A549 (cell line): ENCODE results near the gene MTHFSD. TPM values are rescaled to one million over a fixed set of nuclear protein-coding genes. Genes with fewer than 3 reads are reported as not detected.

Experiments used
- ATAC-seq, 2 experiments: fragments of 200-7000 bp in 1 of 2; fragments of >200 bp in 1 of 2; cut with Nextera tagmentation in 1 of 2; cut with Tn5 transposase in 1 of 2; 3 replicates each; pipeline versions ENCODE4 v1.8.0 to v1.9.1; 2018 to 2020; ENCODE audit warnings: mild to moderate bottlenecking in 1 of 2, moderate library complexity in 1 of 2
- CTCF ChIA-PET: fragments of 300-600 bp; sonication (Branson Sonifier 250); formaldehyde crosslinking; extraction: SDS; loops from one replicate; lab custom pipeline; 2021; ENCODE audit warnings: antibody characterized with exemption, inconsistent platforms; lab: Yijun Ruan, JAX
- POLR2A ChIA-PET: fragments of 350-600 bp; formaldehyde crosslinking; extraction: SDS; loops from one replicate; lab custom pipeline; 2021; ENCODE audit warnings: antibody characterized with exemption, inconsistent platforms; lab: Yijun Ruan, JAX
- DNase-seq, 2 experiments: peaks; one replicate each; pipeline versions ENCODE4 v3.0.0 to v3.0.0-alpha.2; 2011 to 2016; ENCODE audit warnings: low read depth in 1 of 2, low spot score in 1 of 2
- FAIRE-seq: peaks from 2 replicates; lab custom pipeline; 2011; peaks lifted over from hg19 to GRCh38; lab: Jason Lieb, UNC
- H3K27ac ChIP-seq, 2 experiments: fragments of >200 bp; sonication (Bioruptor Twin); formaldehyde crosslinking; 3 replicates each; pipeline ENCODE4 v1.5.1; 2016 to 2017
- H3K4me1 ChIP-seq: fragments of >200 bp; sonication (Bioruptor Twin); formaldehyde crosslinking; 3 replicates; pipeline ENCODE4 v1.6.1; 2016
- H3K4me2 ChIP-seq: fragments of >200 bp; sonication (Bioruptor Twin); formaldehyde crosslinking; 3 replicates; pipeline ENCODE4 v1.6.1; 2016
- H3K4me3 ChIP-seq: fragments of >200 bp; sonication (Bioruptor Twin); formaldehyde crosslinking; 3 replicates; pipeline ENCODE4 v1.5.1; 2016
- H3K9me3 ChIP-seq: fragments of >200 bp; sonication (Bioruptor Twin); formaldehyde crosslinking; 3 replicates; pipeline ENCODE4 v1.6.1; 2016
- EHF ChIP-seq: fragments of 250-450 bp; sonication (Bioruptor Pico); IDR thresholded peaks from 2 replicates; pipeline ENCODE4 v1.5.0; 2020; ENCODE audit warnings: mild to moderate bottlenecking
- EHMT2 ChIP-seq: fragments of 200-600 bp; sonication (generic); IDR thresholded peaks from 2 replicates; pipeline ENCODE4 v1.6.1; 2016; ENCODE audit warnings: antibody characterized with exemption, low read depth, mild to moderate bottlenecking, moderate library complexity
- ELK1 ChIP-seq: fragments of 150-350 bp; IDR thresholded peaks from 2 replicates; pipeline ENCODE4 v1.6.1; 2014; ENCODE audit warnings: low read depth, mild to moderate bottlenecking, low read length
- FOXS1 ChIP-seq: fragments of 250-450 bp; sonication (Bioruptor Pico); IDR thresholded peaks from 2 replicates; pipeline ENCODE4 v1.5.0; 2020; ENCODE audit warnings: mild to moderate bottlenecking, moderate library complexity
- GATA3 ChIP-seq: IDR thresholded peaks from 2 replicates; pipeline ENCODE4 v1.6.1; 2012; ENCODE audit warnings: borderline replicate concordance
- HEYL ChIP-seq: fragments of 250-450 bp; sonication (Bioruptor Pico); IDR thresholded peaks from 2 replicates; pipeline ENCODE4 v1.8.0; 2021; ENCODE audit warnings: mild to moderate bottlenecking, moderate library complexity
- KDM1A ChIP-seq: fragments of 200-600 bp; sonication (generic); IDR thresholded peaks from 2 replicates; pipeline ENCODE4 v1.6.1; 2016; ENCODE audit warnings: low read depth, mild to moderate bottlenecking
- MAFK ChIP-seq: fragments of 450-650 bp; IDR thresholded peaks from 2 replicates; pipeline ENCODE4 v1.6.1; 2014; ENCODE audit not compliant: partially characterized antibody
- MYC ChIP-seq: IDR thresholded peaks from 2 replicates; pipeline ENCODE4 v1.6.1; 2012; ENCODE audit warnings: mild to moderate bottlenecking, inconsistent platforms, low read length, improper control_type of control experiment, borderline replicate concordance
- NPAS2 ChIP-seq: fragments of 250-450 bp; sonication (Bioruptor Pico); IDR thresholded peaks from 2 replicates; pipeline ENCODE4 v1.8.0; 2022; ENCODE audit warnings: mild to moderate bottlenecking, moderate library complexity, borderline replicate concordance
- NR3C1 ChIP-seq: fragments of >200 bp; sonication (Bioruptor Twin); formaldehyde crosslinking; IDR thresholded peaks from 3 replicates; pipeline ENCODE4 v1.6.1; 2017
- PHF8 ChIP-seq: fragments of 200-600 bp; sonication (generic); IDR thresholded peaks from 2 replicates; pipeline ENCODE4 v1.6.1; 2016; ENCODE audit warnings: low read depth, mild to moderate bottlenecking, antibody characterized with exemption, moderate library complexity, borderline replicate concordance
- POLR2A ChIP-seq: IDR thresholded peaks from 2 replicates; pipeline ENCODE4 v1.6.1; 2012; ENCODE audit warnings: mild to moderate bottlenecking, low read length
- RFX5 ChIP-seq: fragments of 450-650 bp; IDR thresholded peaks from 2 replicates; pipeline ENCODE4 v1.7.1; 2014; ENCODE audit warnings: antibody characterized with exemption, mild to moderate bottlenecking, moderate library complexity
- SMC3 ChIP-seq: fragments of >200 bp; sonication (Bioruptor Twin); formaldehyde crosslinking; IDR thresholded peaks from 3 replicates; pipeline ENCODE4 v1.6.1; 2018; ENCODE audit warnings: inconsistent platforms
- TFCP2L1 ChIP-seq: fragments of 250-450 bp; sonication (Bioruptor Pico); IDR thresholded peaks from 2 replicates; pipeline ENCODE4 v1.5.0; 2021; ENCODE audit warnings: mild to moderate bottlenecking
- TP53 ChIP-seq: fragments of 250-450 bp; sonication (Bioruptor Pico); IDR thresholded peaks from 2 replicates; pipeline ENCODE4 v1.5.0; 2021; ENCODE audit warnings: mild to moderate bottlenecking, moderate library complexity
- ZFP36 ChIP-seq: fragments of 450-650 bp; IDR thresholded peaks from 2 replicates; pipeline ENCODE4 v1.6.1; 2014; ENCODE audit warnings: borderline replicate concordance; ENCODE audit not compliant: partially characterized antibody
- ZNF302 ChIP-seq: fragments of 250-450 bp; sonication (Bioruptor Pico); IDR thresholded peaks from 2 replicates; pipeline ENCODE4 v1.9.0; 2021; ENCODE audit warnings: inconsistent platforms, mild to moderate bottlenecking, moderate library complexity
- ZSCAN20 ChIP-seq: fragments of 250-450 bp; sonication (Bioruptor Pico); IDR thresholded peaks from 2 replicates; pipeline ENCODE4 v1.8.0; 2022; ENCODE audit warnings: mild to moderate bottlenecking, moderate library complexity
- WGBS: methylation state at CpG from one replicate; pipeline ENCODE4 v1.1.6; 2017; ENCODE audit errors: missing lambda C conversion rate; 5-methylcytosine and 5-hydroxymethylcytosine counted together
- polyA plus RNA-seq, 4 experiments: library from polyadenylated mRNA; depleted of rRNA in 3 of 4; stranded (reverse); fragments of >200 nt; fragmentation: RNase III in 1 of 4; extraction: RNeasy Plus Mini Kit Qiagen cat#74134 plus additional on column Dnase treatment in 1 of 4; gene quantifications; 2 replicates in 3 of 4; 3 replicates in 1 of 4; pipeline ENCODE4 v1.2.3, GENCODE V29; 2011 to 2017
- TF ChIP-seq, protein P1 (sequence below): fragments of 200-600 bp; sonication (generic); IDR thresholded peaks from 2 replicates; pipeline ENCODE4 v1.6.1; 2016; ENCODE audit warnings: antibody characterized with exemption, mild to moderate bottlenecking, moderate library complexity
- TF ChIP-seq, protein P2 (sequence below): IDR thresholded peaks from 2 replicates; pipeline ENCODE4 v1.6.1; 2012
- TF ChIP-seq, protein P3 (sequence below): fragments of 450-650 bp; IDR thresholded peaks from 2 replicates; pipeline ENCODE4 v1.6.1; 2014; ENCODE audit warnings: antibody characterized with exemption

The MTHFSD gene
- polyA plus RNA-seq, 2 of the 4 experiments (the other 2 are of a cell fraction), result 13.1 to 16.9 TPM

GRCh38 chr16:86529160-86529559 is 25.9 kb downstream of the MTHFSD start:
- no peak overlapping the region for H3K4me2 ChIP-seq
- no peak for TF ChIP-seq KDM1A
- no peak for TF ChIP-seq MYC
- no peak for TF ChIP-seq TFCP2L1 (CRISPR knock-in tag)
- no peak for TF ChIP-seq EHMT2
- TF ChIP-seq, protein P1, sequence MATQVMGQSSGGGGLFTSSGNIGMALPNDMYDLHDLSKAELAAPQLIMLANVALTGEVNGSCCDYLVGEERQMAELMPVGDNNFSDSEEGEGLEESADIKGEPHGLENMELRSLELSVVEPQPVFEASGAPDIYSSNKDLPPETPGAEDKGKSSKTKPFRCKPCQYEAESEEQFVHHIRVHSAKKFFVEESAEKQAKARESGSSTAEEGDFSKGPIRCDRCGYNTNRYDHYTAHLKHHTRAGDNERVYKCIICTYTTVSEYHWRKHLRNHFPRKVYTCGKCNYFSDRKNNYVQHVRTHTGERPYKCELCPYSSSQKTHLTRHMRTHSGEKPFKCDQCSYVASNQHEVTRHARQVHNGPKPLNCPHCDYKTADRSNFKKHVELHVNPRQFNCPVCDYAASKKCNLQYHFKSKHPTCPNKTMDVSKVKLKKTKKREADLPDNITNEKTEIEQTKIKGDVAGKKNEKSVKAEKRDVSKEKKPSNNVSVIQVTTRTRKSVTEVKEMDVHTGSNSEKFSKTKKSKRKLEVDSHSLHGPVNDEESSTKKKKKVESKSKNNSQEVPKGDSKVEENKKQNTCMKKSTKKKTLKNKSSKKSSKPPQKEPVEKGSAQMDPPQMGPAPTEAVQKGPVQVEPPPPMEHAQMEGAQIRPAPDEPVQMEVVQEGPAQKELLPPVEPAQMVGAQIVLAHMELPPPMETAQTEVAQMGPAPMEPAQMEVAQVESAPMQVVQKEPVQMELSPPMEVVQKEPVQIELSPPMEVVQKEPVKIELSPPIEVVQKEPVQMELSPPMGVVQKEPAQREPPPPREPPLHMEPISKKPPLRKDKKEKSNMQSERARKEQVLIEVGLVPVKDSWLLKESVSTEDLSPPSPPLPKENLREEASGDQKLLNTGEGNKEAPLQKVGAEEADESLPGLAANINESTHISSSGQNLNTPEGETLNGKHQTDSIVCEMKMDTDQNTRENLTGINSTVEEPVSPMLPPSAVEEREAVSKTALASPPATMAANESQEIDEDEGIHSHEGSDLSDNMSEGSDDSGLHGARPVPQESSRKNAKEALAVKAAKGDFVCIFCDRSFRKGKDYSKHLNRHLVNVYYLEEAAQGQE, result no peak
- TF ChIP-seq GATA3, result no peak
- no peak for TF ChIP-seq HEYL (CRISPR knock-in tag)
- TF ChIP-seq POLR2A, result no peak
- TF ChIP-seq, protein P2, sequence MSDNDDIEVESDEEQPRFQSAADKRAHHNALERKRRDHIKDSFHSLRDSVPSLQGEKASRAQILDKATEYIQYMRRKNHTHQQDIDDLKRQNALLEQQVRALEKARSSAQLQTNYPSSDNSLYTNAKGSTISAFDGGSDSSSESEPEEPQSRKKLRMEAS, result no peak
- no peak for TF ChIP-seq EHF (CRISPR knock-in tag)
- no peak for TF ChIP-seq FOXS1 (CRISPR knock-in tag)
- no peak for TF ChIP-seq ELK1
- no peak for TF ChIP-seq MAFK
- no peak for TF ChIP-seq ZNF302 (CRISPR knock-in tag)
- TF ChIP-seq, all 56 proteins: peak for 0
- no peaks in the 10 kb centered on the region for H3K4me1 ChIP-seq
- H3K9me3 ChIP-seq, result peaks cover 3% of the 10 kb centered on the region; the same call in 1 of the 3 replicates
- ChIA-PET CTCF (interaction anchor here (0.6 to 6.3 kb wide), 2 partner anchors 10 to 699 kb away, joined by 3 to 66 read pairs; no protein-coding TSS in a partner anchor), POLR2A (no interaction called here)
- no peak for DNase-seq
- no peak for FAIRE-seq
- 80% methylated on average over 8 of the region's 8 CpGs for WGBS
- ATAC-seq, result no peak
- H3K4me3 ChIP-seq, result no peak overlapping the region
- no peak overlapping the region for H3K27ac ChIP-seq

- DNase-seq (no peak), ATAC-seq (no peak), FAIRE-seq (no peak)
- TF ChIP-seq, protein P2, result no peak
- no peak for TF ChIP-seq RFX5
- no peak for TF ChIP-seq MYC
- TF ChIP-seq SMC3, result no peak
- no peak for TF ChIP-seq TP53 (CRISPR knock-in tag)
- TF ChIP-seq ZFP36, result no peak
- no peak for TF ChIP-seq PHF8
- no peak for TF ChIP-seq ZSCAN20 (CRISPR knock-in tag)
- TF ChIP-seq, protein P3, sequence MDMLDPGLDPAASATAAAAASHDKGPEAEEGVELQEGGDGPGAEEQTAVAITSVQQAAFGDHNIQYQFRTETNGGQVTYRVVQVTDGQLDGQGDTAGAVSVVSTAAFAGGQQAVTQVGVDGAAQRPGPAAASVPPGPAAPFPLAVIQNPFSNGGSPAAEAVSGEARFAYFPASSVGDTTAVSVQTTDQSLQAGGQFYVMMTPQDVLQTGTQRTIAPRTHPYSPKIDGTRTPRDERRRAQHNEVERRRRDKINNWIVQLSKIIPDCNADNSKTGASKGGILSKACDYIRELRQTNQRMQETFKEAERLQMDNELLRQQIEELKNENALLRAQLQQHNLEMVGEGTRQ, result no peak
- TF ChIP-seq FOXS1 (CRISPR knock-in tag), result no peak
- no peak for TF ChIP-seq NR3C1
- no peak for TF ChIP-seq NPAS2 (CRISPR knock-in tag)
- H3K4me1 ChIP-seq, result no peaks in the 10 kb centered on the region
- CTCF ChIA-PET, result interaction anchor here (1.3 to 6.3 kb wide), 4 partner anchors 10 to 494 kb away, joined by 3 to 66 read pairs (median 4); no protein-coding TSS in a partner anchor
- no peak overlapping the region for H3K4me2 ChIP-seq
- H3K4me3 ChIP-seq, result no peak overlapping the region
- peaks cover 3% of the 10 kb centered on the region; the same call in 1 of the 3 replicates for H3K9me3 ChIP-seq
- H3K27ac ChIP-seq, result no peak overlapping the region
- POLR2A ChIA-PET, result no interaction called here
- 94% methylated on average over 32 of the region's 38 CpGs for WGBS
These were observed 26.7 kb downstream of the MTHFSD start for GRCh38 chr16:86528061-86528929.
